Spleen (tissue), 11 donors: ENCODE measurements around the gene SLC30A10. TPM values are rescaled to one million over a fixed set of nuclear protein-coding genes. Genes with fewer than 3 reads are reported as not detected.
"Not testable (repeated sequence)": the region's sequence is repeated elsewhere in the genome, so short reads cannot be mapped to it uniquely, and the experiment has no call there.

Experiments
- DNase-seq: peaks from one replicate; pipeline ENCODE4 v3.0.0-alpha.2; 2020
- H3K27ac ChIP-seq, 8 donors: fragments of 200-600 bp; sonication (generic) in 7 of 8; 1 replicate in 4 of 8; 2 replicates in 4 of 8; pipeline versions ENCODE4 v1.5.0 to v1.8.0; 2016 to 2021; ENCODE audit warnings: inconsistent platforms in 4 of 8, mild to moderate bottlenecking in 4 of 8, moderate library complexity in 1 of 8
- H3K27me3 ChIP-seq, 7 donors: fragments of 200-600 bp; sonication (generic) in 6 of 7; replicated peaks in 1 of 7; 1 replicate in 4 of 7; 2 replicates in 3 of 7; pipeline versions ENCODE4 v1.5.0 to v1.8.0; 2016 to 2021; ENCODE audit warnings: inconsistent platforms in 3 of 7, mild to moderate bottlenecking in 1 of 7
- H3K36me3 ChIP-seq, 6 donors: fragments of 200-600 bp; sonication (generic) in 5 of 6; 1 replicate in 4 of 6; 2 replicates in 2 of 6; pipeline versions ENCODE4 v1.5.0 to v1.8.0; 2016 to 2021; ENCODE audit warnings: inconsistent platforms in 2 of 6
- H3K4me1 ChIP-seq, 6 donors: fragments of 200-600 bp; sonication (generic) in 5 of 6; 1 replicate in 3 of 6; 2 replicates in 3 of 6; pipeline versions ENCODE4 v1.5.0 to v1.8.0; 2016 to 2021; ENCODE audit warnings: inconsistent platforms in 3 of 6
- H3K4me3 ChIP-seq, 8 donors: fragments of 200-600 bp; sonication (generic) in 7 of 8; 1 replicate in 4 of 8; 2 replicates in 4 of 8; pipeline versions ENCODE4 v1.5.0 to v1.8.0; 2016 to 2021; ENCODE audit warnings: inconsistent platforms in 4 of 8, mild to moderate bottlenecking in 4 of 8, moderate library complexity in 2 of 8
- H3K9me3 ChIP-seq, 8 donors: fragments of 200-600 bp; sonication (generic) in 7 of 8; 1 replicate in 4 of 8; 2 replicates in 4 of 8; pipeline versions ENCODE4 v1.5.0 to v1.8.0; 2016 to 2021; ENCODE audit warnings: inconsistent platforms in 4 of 8
- POLR2A ChIP-seq, 3 donors: fragments of 450-650 bp; IDR thresholded peaks; one replicate each; pipeline ENCODE4 v1.5.1; 2017; ENCODE audit warnings: antibody characterized with exemption in 3 of 3, mild to moderate bottlenecking in 1 of 3
- POLR2AphosphoS5 ChIP-seq, 3 donors: sonication (generic); formaldehyde crosslinking; IDR thresholded peaks; one replicate each; pipeline ENCODE4 v1.5.1; 2017; ENCODE audit warnings: antibody characterized with exemption in 3 of 3
- WGBS, 5 donors: extraction: QIAGEN DNeasy Blood & Tissue Kit in 3 of 5; methylation state at CpG; one replicate each; pipeline versions ENCODE4 v1.1.5 to v1.1.7; 2013 to 2018; 5-methylcytosine and 5-hydroxymethylcytosine counted together
- intact Hi-C: fragments of 100-400 bp; cut with DNase I; formaldehyde crosslinking; loops from one replicate; pipeline ENCODE4 v1.15.0; 2023; ENCODE audit warnings: low total_unique reads
- polyA plus RNA-seq, 3 donors: library from polyadenylated mRNA; stranded (reverse); fragments of 200-250 nt; gene quantifications; one replicate each; pipeline ENCODE4 v1.2.1, GENCODE V29; 2013
- total RNA-seq, 7 donors: library from RNA; depleted of rRNA in 3 of 7; stranded (reverse); fragments of >200 nt in 3 of 7; fragmentation: NEBNext Ultra II Directional in 4 of 7; extraction: Animal tissue kit (Norgen Biotek cat#: 25700) in 4 of 7; gene quantifications; one replicate each; pipeline versions ENCODE4 v1.1.0 to v1.2.1, GENCODE V29; 2016 to 2021
- TF ChIP-seq, protein P1 (sequence below), 11 experiments: fragments of 200-600 bp in 7 of 11; fragments of 450-650 bp in 4 of 11; sonication (generic) in 4 of 11; IDR thresholded peaks in 8 of 11; conservative IDR thresholded peaks in 3 of 11; 1 replicate in 7 of 11; 2 replicates in 4 of 11; pipeline versions ENCODE4 v1.4.0 to v1.8.0; 2016 to 2021; ENCODE audit warnings: antibody characterized with exemption in 11 of 11, inconsistent platforms in 4 of 11, mild to moderate bottlenecking in 1 of 11
- donor health status: healthy with polysubstance abuse.
- donor health status: DM: no; HTN: no; CAD: no; lungs with moderate emphysema.
- donor health status: DM: no; HTN: no; CAD: no.
- donor health status: Bipolar disorder and iron deficiency.
- donor health status: healthy.
- donor health status: DM: no; HTN: no; CAD: no.
- donor health status: DM: yes; HTN: yes; CAD: no.

The SLC30A10 gene
- total and polyA plus RNA-seq, 10 donors = 0.03 TPM; not detected in 9

DNA sequence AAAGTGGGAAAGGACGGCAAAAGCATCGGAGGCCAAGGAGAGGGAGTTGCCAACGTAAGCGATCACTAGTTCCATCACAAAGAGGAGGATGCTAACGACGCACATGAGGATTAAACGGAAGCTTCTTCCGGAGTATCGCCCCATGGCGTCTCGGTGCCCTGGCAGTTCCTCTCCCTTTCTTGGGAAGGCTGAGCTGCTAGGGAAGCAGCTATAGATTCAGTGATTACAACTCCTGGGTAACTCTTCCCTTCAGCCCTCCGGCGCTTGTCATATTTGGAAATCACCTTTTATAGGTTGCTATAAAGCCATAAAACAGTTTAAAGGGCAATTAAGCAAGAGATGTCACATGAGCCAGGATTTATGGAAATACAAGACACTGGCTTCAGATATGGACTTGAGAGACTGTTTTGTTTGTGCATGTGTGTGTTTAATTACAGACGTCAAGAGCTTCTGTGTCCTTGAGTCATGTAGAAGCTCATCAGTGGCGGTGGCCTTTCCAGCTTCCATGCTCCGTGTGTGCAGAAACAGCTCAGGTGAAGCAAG lies 30.6 kb upstream of the SLC30A10 start:
- 92 to 96% (median 92%) methylated on average over 16 of the region's 16 CpGs for WGBS, 5 donors

DNA sequence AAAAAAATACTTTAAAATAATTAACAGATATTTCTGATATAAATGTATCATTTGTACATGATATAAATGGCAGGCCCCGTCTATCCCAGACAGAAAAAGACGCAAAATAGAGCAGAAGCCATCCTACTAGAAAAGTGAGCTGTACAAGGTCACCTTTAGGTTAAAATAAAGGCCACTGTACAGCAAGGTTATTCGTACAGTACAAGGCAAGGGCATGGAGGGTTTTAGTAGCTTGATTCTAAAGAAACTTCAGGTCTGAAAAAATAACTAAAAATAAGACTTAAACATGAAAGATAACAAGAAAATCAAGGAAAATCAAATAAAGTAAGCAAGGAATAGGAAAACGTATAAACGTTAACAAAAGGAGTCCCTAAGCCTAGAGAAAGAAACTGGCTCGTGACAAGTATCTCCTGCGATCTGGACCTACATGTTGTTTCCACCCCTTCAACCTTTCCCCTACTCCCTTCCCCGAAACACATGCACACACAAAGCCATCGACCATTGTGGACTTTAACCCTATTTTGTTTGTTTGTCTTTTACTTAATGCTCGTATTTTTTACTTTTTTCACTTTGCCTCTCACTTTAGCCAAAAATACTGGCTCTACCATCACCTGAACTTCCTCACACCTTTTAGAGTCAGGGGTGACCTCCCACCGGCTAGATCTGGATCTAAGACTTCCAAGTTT lies 26.5 kb upstream of the SLC30A10 start:
- TF ChIP-seq, protein P1, sequence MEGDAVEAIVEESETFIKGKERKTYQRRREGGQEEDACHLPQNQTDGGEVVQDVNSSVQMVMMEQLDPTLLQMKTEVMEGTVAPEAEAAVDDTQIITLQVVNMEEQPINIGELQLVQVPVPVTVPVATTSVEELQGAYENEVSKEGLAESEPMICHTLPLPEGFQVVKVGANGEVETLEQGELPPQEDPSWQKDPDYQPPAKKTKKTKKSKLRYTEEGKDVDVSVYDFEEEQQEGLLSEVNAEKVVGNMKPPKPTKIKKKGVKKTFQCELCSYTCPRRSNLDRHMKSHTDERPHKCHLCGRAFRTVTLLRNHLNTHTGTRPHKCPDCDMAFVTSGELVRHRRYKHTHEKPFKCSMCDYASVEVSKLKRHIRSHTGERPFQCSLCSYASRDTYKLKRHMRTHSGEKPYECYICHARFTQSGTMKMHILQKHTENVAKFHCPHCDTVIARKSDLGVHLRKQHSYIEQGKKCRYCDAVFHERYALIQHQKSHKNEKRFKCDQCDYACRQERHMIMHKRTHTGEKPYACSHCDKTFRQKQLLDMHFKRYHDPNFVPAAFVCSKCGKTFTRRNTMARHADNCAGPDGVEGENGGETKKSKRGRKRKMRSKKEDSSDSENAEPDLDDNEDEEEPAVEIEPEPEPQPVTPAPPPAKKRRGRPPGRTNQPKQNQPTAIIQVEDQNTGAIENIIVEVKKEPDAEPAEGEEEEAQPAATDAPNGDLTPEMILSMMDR (IDR thresholded peaks at IDR 0.05 in 8 of 11, conservative IDR thresholded peaks at IDR 0.05 in 3 of 11) = no peak
- TF ChIP-seq POLR2A (IDR thresholded peaks at IDR 0.05) = no peak
- no peak for TF ChIP-seq POLR2AphosphoS5 (IDR thresholded peaks at IDR 0.05)
- no peaks in the 10 kb centered on the region for H3K9me3 ChIP-seq
- no peak overlapping the region for H3K27ac ChIP-seq
- intact Hi-C loops = no loop called here
- DNase-seq = no peak
- no peak overlapping the region for H3K4me3 ChIP-seq
- H3K4me1 ChIP-seq = no peaks in the 10 kb centered on the region
- 82 to 89% (median 86%) methylated on average over 11 of the region's 11 CpGs for WGBS, 5 donors
- H3K36me3 ChIP-seq = no peaks in the 10 kb centered on the region
- peaks cover 0 to 10% (median 0%) of the 10 kb centered on the region in 7 donors for H3K27me3 ChIP-seq

More for the DNA sequence above, 30.6 kb upstream of the SLC30A10 start:
- H3K36me3 ChIP-seq = no peaks in the 10 kb centered on the region
- DNase-seq = no peak
- H3K27ac ChIP-seq = no peak overlapping the region
- H3K4me3 ChIP-seq = no peak overlapping the region
- H3K9me3 ChIP-seq = no peaks in the 10 kb centered on the region
- no peaks in the 10 kb centered on the region for H3K4me1 ChIP-seq
- TF ChIP-seq POLR2AphosphoS5 (IDR thresholded peaks at IDR 0.05) (no peak), POLR2A (IDR thresholded peaks at IDR 0.05) (no peak)
- TF ChIP-seq, protein P1 (IDR thresholded peaks at IDR 0.05 in 8 of 11, conservative IDR thresholded peaks at IDR 0.05 in 3 of 11) = no peak
- H3K27me3 ChIP-seq = no peaks in the 10 kb centered on the region
- intact Hi-C loops = no loop called here

DNA sequence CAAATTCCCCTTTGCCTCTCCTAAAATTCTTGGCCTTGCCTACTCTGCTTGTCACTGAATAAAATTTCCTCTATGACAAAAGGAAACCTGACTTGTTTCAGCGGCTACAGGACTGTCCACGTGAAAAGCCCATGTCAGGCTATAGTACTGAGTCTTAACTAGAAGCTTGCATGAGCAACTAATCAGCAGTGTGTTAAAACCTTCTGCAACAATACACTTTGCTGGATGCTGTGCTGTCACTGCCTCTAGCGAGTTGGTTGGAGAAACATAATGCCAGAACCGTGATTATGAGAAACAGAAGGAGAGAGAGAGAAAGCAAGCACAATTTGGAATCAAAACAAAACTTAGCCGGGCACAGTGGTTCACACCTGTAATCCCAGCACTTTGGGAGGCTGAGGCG lies 25.7 kb upstream of the SLC30A10 start:
- intact Hi-C loops = no loop called here
- WGBS, 5 donors = 87 to 93% (median 88%) methylated on average over 6 of the region's 6 CpGs
- Histone ChIP-seq H3K27ac (no peak overlapping the region), H3K4me3 (no peak overlapping the region), H3K4me1 (no peaks in the 10 kb centered on the region), H3K9me3 (peaks cover 0 to 4% (median 0%) of the 10 kb centered on the region in 8 donors), H3K27me3 (peaks cover 0 to 10% (median 0%) of the 10 kb centered on the region in 7 donors), H3K36me3 (no peaks in the 10 kb centered on the region)
- TF ChIP-seq POLR2A (IDR thresholded peaks at IDR 0.05) (no peak), POLR2AphosphoS5 (IDR thresholded peaks at IDR 0.05) (no peak)
- TF ChIP-seq, protein P1 (IDR thresholded peaks at IDR 0.05 in 8 of 11, conservative IDR thresholded peaks at IDR 0.05 in 3 of 11) = no peak
- DNase-seq = no peak

DNA sequence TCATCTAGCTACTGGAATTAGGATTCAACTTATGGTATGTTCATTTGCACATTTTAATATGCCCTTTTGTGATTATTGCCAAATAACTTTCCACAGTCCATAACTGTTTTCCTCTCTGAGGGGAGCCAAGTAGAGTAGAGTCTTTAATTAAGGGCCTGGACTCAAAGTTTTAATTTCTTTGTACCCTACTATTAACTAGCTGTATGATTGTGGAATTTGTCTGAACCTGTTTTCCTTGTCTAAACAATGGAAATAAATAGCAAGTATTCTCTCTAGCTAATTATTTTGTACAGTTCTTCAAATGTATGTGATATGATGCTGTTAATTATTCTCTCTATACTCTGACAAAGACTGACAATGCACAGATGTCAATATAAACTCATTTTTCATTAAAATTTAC lies 24.0 kb upstream of the SLC30A10 start:
- H3K4me3 ChIP-seq = no peak overlapping the region
- H3K27me3 ChIP-seq = peaks cover 0 to 12% (median 0%) of the 10 kb centered on the region in 7 donors
- no peaks in the 10 kb centered on the region for H3K4me1 ChIP-seq
- H3K27ac ChIP-seq = no peak overlapping the region
- H3K9me3 ChIP-seq = peaks cover 0 to 9% (median 0%) of the 10 kb centered on the region in 8 donors
- intact Hi-C loops = no loop called here
- H3K36me3 ChIP-seq = no peaks in the 10 kb centered on the region
- TF ChIP-seq POLR2A (IDR thresholded peaks at IDR 0.05) (no peak), POLR2AphosphoS5 (IDR thresholded peaks at IDR 0.05) (no peak)
- TF ChIP-seq, protein P1 (IDR thresholded peaks at IDR 0.05 in 8 of 11, conservative IDR thresholded peaks at IDR 0.05 in 3 of 11) = no peak
- no peak for DNase-seq

DNA sequence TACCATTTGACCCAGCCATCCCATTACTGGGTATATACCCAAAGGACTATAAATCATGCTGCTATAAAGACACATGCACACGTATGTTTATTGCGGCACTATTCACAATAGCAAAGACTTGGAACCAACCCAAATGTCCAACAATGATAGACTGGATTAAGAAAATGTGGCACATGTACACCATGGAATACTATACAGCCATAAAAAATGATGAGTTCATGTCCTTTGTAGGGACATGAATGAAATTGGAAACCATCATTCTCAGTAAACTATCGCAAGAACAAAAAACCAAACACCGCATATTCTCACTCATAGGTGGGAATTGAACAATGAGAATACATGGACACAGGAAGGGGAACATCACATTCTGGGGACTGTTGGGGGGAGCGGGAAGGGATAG lies 20.9 kb upstream of the SLC30A10 start:
- H3K27ac ChIP-seq, H3K36me3 ChIP-seq, H3K4me3 ChIP-seq, H3K4me1 ChIP-seq, intact Hi-C loops, H3K9me3 ChIP-seq, DNase-seq: not testable (repeated sequence)
- peaks cover 0 to 28% (median 0%) of the 10 kb centered on the region in 7 donors for H3K27me3 ChIP-seq
- 90 to 98% (median 94%) methylated on average over 1 to 5 of the region's 5 CpGs for WGBS, 5 donors

DNA sequence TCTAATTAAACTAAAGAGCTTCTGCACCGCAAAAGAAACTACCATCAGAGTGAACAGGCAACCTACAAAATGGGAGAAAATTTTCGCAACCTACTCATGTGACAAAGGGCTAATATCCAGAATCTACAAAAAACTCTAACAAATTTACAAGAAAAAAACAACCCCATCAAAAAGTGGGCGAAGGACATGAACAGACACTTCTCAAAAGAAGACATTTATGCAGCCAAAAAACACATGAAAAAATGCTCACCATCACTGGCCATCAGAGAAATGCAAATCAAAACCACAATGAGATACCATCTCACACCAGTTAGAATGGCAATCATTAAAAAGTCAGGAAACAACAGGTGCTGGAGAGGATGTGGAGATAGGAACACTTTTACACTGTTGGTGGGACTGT lies 20.4 kb upstream of the SLC30A10 start:
- H3K4me3 ChIP-seq, DNase-seq, H3K27ac ChIP-seq, intact Hi-C loops, H3K4me1 ChIP-seq, H3K36me3 ChIP-seq: not testable (repeated sequence)
- Histone ChIP-seq H3K9me3 (peaks cover 0 to 13% (median 6%) of the 10 kb centered on the region in 8 donors), H3K27me3 (peaks cover 0 to 32% (median 0%) of the 10 kb centered on the region in 7 donors)
- WGBS, 5 donors = 87 to 96% (median 93%) methylated on average over 3 of the region's 3 CpGs
